ENCODE data around the gene ZDHHC1.

The ZDHHC1 gene

GRCh38 chr16:67430504-67430976, 14.3 kb upstream of the ZDHHC1 start:
- no peak for DNase-seq
- peak; percentile 12 to 14 for ATAC-seq (replicated peaks)
- Mint-ChIP-seq H3K9me3 (no peaks in the 10 kb centered on the region), H3K27me3 (peaks cover 35 to 36% of the 10 kb centered on the region in 2 donors), H3K4me3 (peak overlapping the region; percentile 84 to 85), H3K4me1 (peaks cover 32 to 46% of the 10 kb centered on the region in 2 donors), H3K36me3 (peaks cover 9 to 17% of the 10 kb centered on the region in 2 donors), H3K27ac (no peak overlapping the region)

GRCh38 chr16:67429799-67430503, 13.7 kb upstream of the ZDHHC1 start:
- peak overlapping the region; percentile 84 to 85 for H3K4me3 Mint-ChIP-seq
- ATAC-seq (replicated peaks) = no peak
- peaks cover 38 to 42% of the 10 kb centered on the region in 2 donors for H3K27me3 Mint-ChIP-seq

GRCh38 chr16:67429053-67429798, 12.9 kb upstream of the ZDHHC1 start:
- Mint-ChIP-seq H3K27me3 (peaks cover 42 to 47% of the 10 kb centered on the region in 2 donors), H3K27ac (no peak overlapping the region), H3K36me3 (peaks cover 7 to 15% of the 10 kb centered on the region in 2 donors), H3K4me3 (peak overlapping the region; percentile 54 to 55), H3K9me3 (no peaks in the 10 kb centered on the region), H3K4me1 (peaks cover 23 to 33% of the 10 kb centered on the region in 2 donors)
- no peak for DNase-seq
- no peak for ATAC-seq (replicated peaks)

More at GRCh38 chr16:67429799-67430503, 13.7 kb upstream of the ZDHHC1 start:
- Mint-ChIP-seq H3K27ac (no peak overlapping the region), H3K4me1 (peaks cover 27 to 41% of the 10 kb centered on the region in 2 donors), H3K9me3 (no peaks in the 10 kb centered on the region), H3K36me3 (peaks cover 9 to 16% of the 10 kb centered on the region in 2 donors)
- DNase-seq = no peak

- Mint-ChIP-seq H3K36me3 (peaks cover 2 to 7% of the 10 kb centered on the region in 2 donors), H3K4me1 (peaks cover 19 to 27% of the 10 kb centered on the region in 2 donors), H3K9me3 (no peaks in the 10 kb centered on the region), H3K27me3 (peaks cover 41 to 53% of the 10 kb centered on the region in 2 donors), H3K27ac (no peak overlapping the region), H3K4me3 (no peak overlapping the region)
- DNase-seq (peak; percentile 46), ATAC-seq (replicated peaks) (peak; percentile 72 to 74)
These were observed 12.0 kb upstream of the ZDHHC1 start for GRCh38 chr16:67428146-67428731.

GRCh38 chr16:67426950-67427349, 10.7 kb upstream of the ZDHHC1 start:
- DNase-seq = no peak
- Mint-ChIP-seq H3K4me1 (peaks cover 11 to 14% of the 10 kb centered on the region in 2 donors), H3K27ac (no peak overlapping the region), H3K4me3 (no peak overlapping the region), H3K9me3 (no peaks in the 10 kb centered on the region), H3K36me3 (no peaks in the 10 kb centered on the region), H3K27me3 (peaks cover 33 to 57% of the 10 kb centered on the region in 2 donors)
- ATAC-seq (replicated peaks) = no peak

- DNase-seq = no peak
- H3K27me3 Mint-ChIP-seq = peaks cover 33 to 57% of the 10 kb centered on the region in 2 donors
- H3K9me3 Mint-ChIP-seq = no peaks in the 10 kb centered on the region
- H3K4me3 Mint-ChIP-seq = no peak overlapping the region
- ATAC-seq (replicated peaks) = no peak
- H3K4me1 Mint-ChIP-seq = peaks cover 7 to 8% of the 10 kb centered on the region in 2 donors
- H3K36me3 Mint-ChIP-seq = no peaks in the 10 kb centered on the region
- H3K27ac Mint-ChIP-seq = no peak overlapping the region
These were observed 9.7 kb upstream of the ZDHHC1 start for GRCh38 chr16:67426022-67426421.

GRCh38 chr16:67425580-67425979, 9.3 kb upstream of the ZDHHC1 start:
- no peaks in the 10 kb centered on the region for H3K36me3 Mint-ChIP-seq

GRCh38 chr16:67425061-67425460, 8.8 kb upstream of the ZDHHC1 start:
- Mint-ChIP-seq H3K4me3 (no peak overlapping the region), H3K27ac (no peak overlapping the region), H3K27me3 (peaks cover 28 to 51% of the 10 kb centered on the region in 2 donors), H3K36me3 (no peaks in the 10 kb centered on the region), H3K9me3 (no peaks in the 10 kb centered on the region), H3K4me1 (peaks cover 1 to 4% of the 10 kb centered on the region in 2 donors)
- DNase-seq = no peak
- no peak for ATAC-seq (replicated peaks)

More at GRCh38 chr16:67425580-67425979, 9.3 kb upstream of the ZDHHC1 start:
- Mint-ChIP-seq H3K27ac (no peak overlapping the region), H3K9me3 (no peaks in the 10 kb centered on the region), H3K4me3 (no peak overlapping the region), H3K27me3 (peaks cover 33 to 56% of the 10 kb centered on the region in 2 donors), H3K4me1 (peaks cover 6 to 8% of the 10 kb centered on the region in 2 donors)
- ATAC-seq (replicated peaks) (no peak), DNase-seq (no peak)

- no peak for ATAC-seq (replicated peaks)
- no peak overlapping the region for H3K27ac Mint-ChIP-seq
- no peak overlapping the region for H3K4me3 Mint-ChIP-seq
- DNase-seq = no peak
- no peaks in the 10 kb centered on the region for H3K36me3 Mint-ChIP-seq
- no peaks in the 10 kb centered on the region for H3K9me3 Mint-ChIP-seq
- peaks cover 28 to 51% of the 10 kb centered on the region in 2 donors for H3K27me3 Mint-ChIP-seq
- H3K4me1 Mint-ChIP-seq = peaks cover 0 to 4% of the 10 kb centered on the region in 2 donors
These were observed 8.0 kb upstream of the ZDHHC1 start for GRCh38 chr16:67424261-67424615.

- Mint-ChIP-seq H3K9me3 (no peaks in the 10 kb centered on the region), H3K4me3 (no peak overlapping the region), H3K27me3 (peaks cover 24 to 48% of the 10 kb centered on the region in 2 donors), H3K36me3 (no peaks in the 10 kb centered on the region), H3K27ac (no peak overlapping the region), H3K4me1 (peaks cover 0 to 4% of the 10 kb centered on the region in 2 donors)
- DNase-seq (no peak), ATAC-seq (replicated peaks) (no peak)
These were observed 7.5 kb upstream of the ZDHHC1 start for GRCh38 chr16:67423611-67424260.

GRCh38 chr16:67423015-67423414, 6.7 kb upstream of the ZDHHC1 start:
- Mint-ChIP-seq H3K4me1 (peaks cover 0 to 2% of the 10 kb centered on the region in 2 donors), H3K36me3 (no peaks in the 10 kb centered on the region), H3K27ac (no peak overlapping the region), H3K9me3 (no peaks in the 10 kb centered on the region), H3K4me3 (no peak overlapping the region), H3K27me3 (peaks cover 24 to 48% of the 10 kb centered on the region in 2 donors)
- ATAC-seq (replicated peaks) (no peak), DNase-seq (no peak)

GRCh38 chr16:67421030-67421429, 4.8 kb upstream of the ZDHHC1 start:
- Mint-ChIP-seq H3K27ac (no peak overlapping the region), H3K27me3 (peaks cover 22 to 49% of the 10 kb centered on the region in 2 donors), H3K4me1 (peaks cover 4 to 6% of the 10 kb centered on the region in 2 donors), H3K36me3 (no peaks in the 10 kb centered on the region), H3K4me3 (no peak overlapping the region), H3K9me3 (no peaks in the 10 kb centered on the region)
- ATAC-seq (replicated peaks) (no peak), DNase-seq (no peak)

- ATAC-seq (replicated peaks) (no peak), DNase-seq (no peak)
- H3K9me3 Mint-ChIP-seq = no peaks in the 10 kb centered on the region
- H3K27me3 Mint-ChIP-seq = peaks cover 22 to 49% of the 10 kb centered on the region in 2 donors
- no peak overlapping the region for H3K27ac Mint-ChIP-seq
- no peak overlapping the region for H3K4me3 Mint-ChIP-seq
- peaks cover 7 to 13% of the 10 kb centered on the region in 2 donors for H3K4me1 Mint-ChIP-seq
- no peaks in the 10 kb centered on the region for H3K36me3 Mint-ChIP-seq
These were observed 3.7 kb upstream of the ZDHHC1 start for GRCh38 chr16:67419931-67420330.

GRCh38 chr16:67419502-67419901, 3.2 kb upstream of the ZDHHC1 start:
- no peak for DNase-seq
- Mint-ChIP-seq H3K4me3 (no peak overlapping the region), H3K9me3 (no peaks in the 10 kb centered on the region), H3K36me3 (no peaks in the 10 kb centered on the region), H3K27me3 (peaks cover 18 to 44% of the 10 kb centered on the region in 2 donors), H3K27ac (no peak overlapping the region), H3K4me1 (peaks cover 9 to 16% of the 10 kb centered on the region in 2 donors)
- no peak for ATAC-seq (replicated peaks)
